GM12865 (cell line): ENCODE data around the gene LHFPL6.

Experiments
- DNase-seq: peaks from one replicate; pipeline ENCODE4 v3.0.0; 2010; ENCODE audit warnings: low read depth
- H3K4me3 ChIP-seq: 2 replicates; pipeline ENCODE4 v1.5.1; 2011; ENCODE audit warnings: mild to moderate bottlenecking, low read depth, low read length, control low read depth
- CTCF ChIP-seq: IDR thresholded peaks from 2 replicates; pipeline ENCODE4 v1.5.1; 2011; ENCODE audit warnings: low read length, control low read depth, low read depth, inconsistent platforms; ENCODE audit not compliant: insufficient read depth; ENCODE audit errors: missing control alignments

LHFPL6 gene

GRCh38 chr13:39364947-39365468, 238.0 kb downstream of the LHFPL6 start:
- no peak for TF ChIP-seq CTCF
- H3K4me3 ChIP-seq = no peak overlapping the region
- DNase-seq = no peak

- no peak overlapping the region for H3K4me3 ChIP-seq
- no peak for DNase-seq
- no peak for TF ChIP-seq CTCF
These were observed 239.6 kb downstream of the LHFPL6 start for GRCh38 chr13:39363382-39363772.

GRCh38 chr13:39362652-39363381, 240.2 kb downstream of the LHFPL6 start:
- TF ChIP-seq CTCF = no peak
- DNase-seq = no peak
- H3K4me3 ChIP-seq = no peak overlapping the region

GRCh38 chr13:39353988-39354387, 249.0 kb downstream of the LHFPL6 start:
- no peak for TF ChIP-seq CTCF
- no peak overlapping the region for H3K4me3 ChIP-seq
- no peak for DNase-seq

- H3K4me3 ChIP-seq = no peak overlapping the region
- no peak for DNase-seq
- TF ChIP-seq CTCF = no peak
These were observed 252.5 kb downstream of the LHFPL6 start for GRCh38 chr13:39350461-39350881.

GRCh38 chr13:39349391-39349960, 253.5 kb downstream of the LHFPL6 start:
- H3K4me3 ChIP-seq = no peak overlapping the region
- no peak for DNase-seq
- no peak for TF ChIP-seq CTCF
